D341Med (cell line): ENCODE data around the gene ADD1.
"Not testable (repeated sequence)": the region's sequence is repeated elsewhere in the genome, so short reads cannot be mapped to it uniquely, and the experiment has no call there.

ENCODE experiments used
- DNase-seq: peaks from one replicate; pipeline ENCODE4 v3.0.0; 2012; ENCODE audit warnings: low spot score

ADD1 gene

GRCh38 chr4:2934077-2934812 is 90.6 kb downstream of the ADD1 start:
- no peak for DNase-seq

GRCh38 chr4:2934813-2935761 is 91.4 kb downstream of the ADD1 start:
- DNase-seq: peak; percentile 97

GRCh38 chr4:2935762-2936743 is 92.4 kb downstream of the ADD1 start:
- peak; percentile 42 for DNase-seq

- peak; percentile 65 for DNase-seq
Measured at GRCh38 chr4:2936773-2937145, 93.1 kb downstream of the ADD1 start.

- peak; percentile 32 for DNase-seq
Measured at GRCh38 chr4:2937146-2937857, 93.7 kb downstream of the ADD1 start.

- DNase-seq: peak; percentile 9
Measured at GRCh38 chr4:2937986-2938385, 94.3 kb downstream of the ADD1 start.

- not testable (repeated sequence) for DNase-seq
Measured at GRCh38 chr4:2938411-2938810, 94.8 kb downstream of the ADD1 start.

GRCh38 chr4:2938906-2939305 is 95.3 kb downstream of the ADD1 start:
- peak; percentile 21 for DNase-seq

GRCh38 chr4:2939383-2940243 is 96.0 kb downstream of the ADD1 start:
- peak; percentile 26 for DNase-seq

- peak; percentile 29 for DNase-seq
Measured at GRCh38 chr4:2940267-2941137, 96.9 kb downstream of the ADD1 start.

GRCh38 chr4:2941138-2942036 is 97.7 kb downstream of the ADD1 start:
- peak; percentile 24 for DNase-seq

- peak; percentile 22 for DNase-seq
Measured at GRCh38 chr4:2942037-2942531, 98.4 kb downstream of the ADD1 start.

- peak; percentile 43 for DNase-seq
Measured at GRCh38 chr4:2942532-2943363, 99.1 kb downstream of the ADD1 start.

GRCh38 chr4:2943364-2944090 is 99.9 kb downstream of the ADD1 start:
- DNase-seq: peak; percentile 22

GRCh38 chr4:2944091-2944482 is 100.4 kb downstream of the ADD1 start:
- DNase-seq: peak; percentile 17
